Spleen (tissue), 7 donors: Measurements from ENCODE around the gene PTPDC1.

Experiments
- CTCF ChIP-seq, 11 experiments: fragments of 200-600 bp in 7 of 11; fragments of 450-650 bp in 4 of 11; sonication (generic) in 4 of 11; IDR thresholded peaks in 8 of 11; conservative IDR thresholded peaks in 3 of 11; 1 replicate in 7 of 11; 2 replicates in 4 of 11; pipeline versions ENCODE4 v1.4.0 to v1.8.0; 2016 to 2021; ENCODE audit warnings: antibody characterized with exemption in 11 of 11, inconsistent platforms in 4 of 11, mild to moderate bottlenecking in 1 of 11
- POLR2A ChIP-seq, 3 donors: fragments of 450-650 bp; IDR thresholded peaks; one replicate each; pipeline ENCODE4 v1.5.1; 2017; ENCODE audit warnings: antibody characterized with exemption in 3 of 3, mild to moderate bottlenecking in 1 of 3
- POLR2AphosphoS5 ChIP-seq, 3 donors: sonication (generic); formaldehyde crosslinking; IDR thresholded peaks; one replicate each; pipeline ENCODE4 v1.5.1; 2017; ENCODE audit warnings: antibody characterized with exemption in 3 of 3
- donor health status: DM: no; HTN: no; CAD: no; lungs with moderate emphysema.
- donor health status: DM: no; HTN: no; CAD: no.
- donor health status: DM: no; HTN: no; CAD: no.

GRCh38 chr9:94065535-94065961, 18.7 kb upstream of the PTPDC1 start:
- TF ChIP-seq CTCF (IDR thresholded peaks at IDR 0.05 in 8 of 11, conservative IDR thresholded peaks at IDR 0.05 in 3 of 11) (peak; percentile 40 to 87 (median 81)), POLR2A (IDR thresholded peaks at IDR 0.05) (no peak), POLR2AphosphoS5 (IDR thresholded peaks at IDR 0.05) (no peak)
